HG03442 (cell line): ENCODE results near the gene ELOVL2.

Experiments used
- ATAC-seq: cut with Tn5 transposase; IDR thresholded peaks from one replicate; pipeline ENCODE4 v1.9.1; 2021; ENCODE audit warnings: mild to moderate bottlenecking, moderate library complexity; ENCODE audit not compliant: unreplicated experiment

Gene ELOVL2

GRCh38 chr6:10933126-10933525 is 111.0 kb downstream of the ELOVL2 start:
- no peak for ATAC-seq
